Measurements from ENCODE around the gene EDN1. TPM values are rescaled to one million over a fixed set of nuclear protein-coding genes. Genes with fewer than 3 reads are reported as not detected.

The EDN1 gene
- total and polyA plus RNA-seq, 2 of the 13 experiments (the other 11 are each of a cell fraction or from before 2014, with no cell fraction given): 0.15 to 1.2 TPM

DNA sequence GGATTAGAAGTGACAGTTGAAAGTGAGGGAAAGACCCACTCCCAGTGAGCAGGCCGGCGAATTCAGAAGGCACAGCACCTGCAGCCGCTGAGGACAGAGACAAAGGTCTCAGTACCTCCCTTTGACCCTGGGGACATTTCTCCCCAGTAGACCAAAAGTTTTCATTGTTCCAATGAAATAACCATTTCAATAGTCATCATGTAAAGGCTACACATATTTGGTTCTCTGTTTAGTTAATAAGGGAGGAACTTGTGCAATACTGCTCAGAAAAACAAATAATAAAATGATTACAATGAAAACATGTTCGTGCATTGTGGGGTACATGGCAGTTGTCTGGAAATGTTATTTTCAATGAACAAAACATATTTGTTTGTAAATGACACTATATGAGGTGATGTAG is 52.5 kb downstream of the EDN1 start:
- under 1% methylated on average over 4 of the region's 4 CpGs for WGBS (ENCODE audit: low lambda C conversion rate)
- H3K9ac ChIP-seq (ENCODE audit: insufficient read depth, low read depth, low read length): peak overlapping the region; percentile 14; the same call in 1 of the 2 replicates
- H3K79me2 ChIP-seq (ENCODE audit: insufficient read depth, low read length): no peaks in the 10 kb centered on the region
- in situ Hi-C loops (cut with HindIII; ENCODE audit: extremely low pct_ligation_motif_present, low pct_unique_long_range_greater_than_20kb) (no loop called here), intact Hi-C loops (cut with micrococcal nuclease; ENCODE audit: unreplicated experiment) (loop anchor here (2.0 kb wide), 1 partner anchor 18 kb away; no protein-coding TSS in a partner anchor)
- ChIA-PET POLR2A (interaction anchor here (1.0 to 2.3 kb wide), 6 partner anchors 11 to 48 kb away, joined by 3 to 17 read pairs (median 3); no protein-coding TSS in a partner anchor), CTCF (ENCODE audit: low intra/inter-chr PET ratio, low total read pairs) (no interaction called here)
- peaks cover 72% of the 10 kb centered on the region for H3K4me1 ChIP-seq (ENCODE audit: insufficient read depth, low read length)
- H3K27me3 ChIP-seq (ENCODE audit: control insufficient read depth in 1 of 2, insufficient read depth in 2 of 2, low read length in 2 of 2): no peaks in the 10 kb centered on the region
- no TSS peak for BruUV-seq (replicated peaks)
- no peaks in the 10 kb centered on the region for H3K36me3 ChIP-seq (replicated peaks in 1 of 2; ENCODE audit: control insufficient read depth in 1 of 2, insufficient read depth in 2 of 2, low read length in 2 of 2)
- peak; percentile 62 for DNase-seq (ENCODE audit: low spot score)
- 0 out of 6 replicates have a peak overlapping the region, but pooled peaks of 1 of the 3 experiments have one; percentile 15 for H3K4me3 ChIP-seq (replicated peaks in 1 of 3; ENCODE audit: insufficient read depth in 1 of 3, low read depth in 2 of 3, low read length in 3 of 3)
- no peak for FAIRE-seq
- H3K9me3 ChIP-seq (ENCODE audit: low read length): no peaks in the 10 kb centered on the region
- no peaks in the 10 kb centered on the region for H4K20me1 ChIP-seq (ENCODE audit: insufficient read depth, low read length)
- H2AFZ ChIP-seq (ENCODE audit: low read length): no peak overlapping the region
- ATAC-seq: 0 out of 3 replicates have a peak, but pooled peaks have one; percentile 7
- peak overlapping the region; percentile 56 for H3K4me2 ChIP-seq (ENCODE audit: low read depth, low read length)
- H3K27ac ChIP-seq (ENCODE audit: extremely low read length, insufficient read depth, low read length): peak overlapping the region; percentile 41
- TF ChIP-seq, protein P1, sequence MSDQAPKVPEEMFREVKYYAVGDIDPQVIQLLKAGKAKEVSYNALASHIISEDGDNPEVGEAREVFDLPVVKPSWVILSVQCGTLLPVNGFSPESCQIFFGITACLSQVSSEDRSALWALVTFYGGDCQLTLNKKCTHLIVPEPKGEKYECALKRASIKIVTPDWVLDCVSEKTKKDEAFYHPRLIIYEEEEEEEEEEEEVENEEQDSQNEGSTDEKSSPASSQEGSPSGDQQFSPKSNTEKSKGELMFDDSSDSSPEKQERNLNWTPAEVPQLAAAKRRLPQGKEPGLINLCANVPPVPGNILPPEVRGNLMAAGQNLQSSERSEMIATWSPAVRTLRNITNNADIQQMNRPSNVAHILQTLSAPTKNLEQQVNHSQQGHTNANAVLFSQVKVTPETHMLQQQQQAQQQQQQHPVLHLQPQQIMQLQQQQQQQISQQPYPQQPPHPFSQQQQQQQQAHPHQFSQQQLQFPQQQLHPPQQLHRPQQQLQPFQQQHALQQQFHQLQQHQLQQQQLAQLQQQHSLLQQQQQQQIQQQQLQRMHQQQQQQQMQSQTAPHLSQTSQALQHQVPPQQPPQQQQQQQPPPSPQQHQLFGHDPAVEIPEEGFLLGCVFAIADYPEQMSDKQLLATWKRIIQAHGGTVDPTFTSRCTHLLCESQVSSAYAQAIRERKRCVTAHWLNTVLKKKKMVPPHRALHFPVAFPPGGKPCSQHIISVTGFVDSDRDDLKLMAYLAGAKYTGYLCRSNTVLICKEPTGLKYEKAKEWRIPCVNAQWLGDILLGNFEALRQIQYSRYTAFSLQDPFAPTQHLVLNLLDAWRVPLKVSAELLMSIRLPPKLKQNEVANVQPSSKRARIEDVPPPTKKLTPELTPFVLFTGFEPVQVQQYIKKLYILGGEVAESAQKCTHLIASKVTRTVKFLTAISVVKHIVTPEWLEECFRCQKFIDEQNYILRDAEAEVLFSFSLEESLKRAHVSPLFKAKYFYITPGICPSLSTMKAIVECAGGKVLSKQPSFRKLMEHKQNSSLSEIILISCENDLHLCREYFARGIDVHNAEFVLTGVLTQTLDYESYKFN (CRISPR knock-in tag; conservative IDR thresholded peaks at IDR 0.05): 0 out of 2 replicates have a peak, but pooled peaks have one; percentile 20
- TF ChIP-seq ZNF766 (CRISPR knock-in tag; IDR thresholded peaks at IDR 0.05; ENCODE audit: borderline replicate concordance): no peak
- TF ChIP-seq PPARG (CRISPR knock-in tag; conservative IDR thresholded peaks at IDR 0.05): peak; percentile 33; the same call in 1 of the 2 replicates
- no peak for TF ChIP-seq ZNF17 (CRISPR knock-in tag; IDR thresholded peaks at IDR 0.05)
- TF ChIP-seq NFKBIZ (CRISPR knock-in tag; IDR thresholded peaks at IDR 0.05): no peak
- TF ChIP-seq, protein P2, sequence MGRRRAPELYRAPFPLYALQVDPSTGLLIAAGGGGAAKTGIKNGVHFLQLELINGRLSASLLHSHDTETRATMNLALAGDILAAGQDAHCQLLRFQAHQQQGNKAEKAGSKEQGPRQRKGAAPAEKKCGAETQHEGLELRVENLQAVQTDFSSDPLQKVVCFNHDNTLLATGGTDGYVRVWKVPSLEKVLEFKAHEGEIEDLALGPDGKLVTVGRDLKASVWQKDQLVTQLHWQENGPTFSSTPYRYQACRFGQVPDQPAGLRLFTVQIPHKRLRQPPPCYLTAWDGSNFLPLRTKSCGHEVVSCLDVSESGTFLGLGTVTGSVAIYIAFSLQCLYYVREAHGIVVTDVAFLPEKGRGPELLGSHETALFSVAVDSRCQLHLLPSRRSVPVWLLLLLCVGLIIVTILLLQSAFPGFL (CRISPR knock-in tag; IDR thresholded peaks at IDR 0.05): no peak
- no peak for TF ChIP-seq BHLHE40 (IDR thresholded peaks at IDR 0.05; ENCODE audit: low read length)
- TF ChIP-seq, protein P3, sequence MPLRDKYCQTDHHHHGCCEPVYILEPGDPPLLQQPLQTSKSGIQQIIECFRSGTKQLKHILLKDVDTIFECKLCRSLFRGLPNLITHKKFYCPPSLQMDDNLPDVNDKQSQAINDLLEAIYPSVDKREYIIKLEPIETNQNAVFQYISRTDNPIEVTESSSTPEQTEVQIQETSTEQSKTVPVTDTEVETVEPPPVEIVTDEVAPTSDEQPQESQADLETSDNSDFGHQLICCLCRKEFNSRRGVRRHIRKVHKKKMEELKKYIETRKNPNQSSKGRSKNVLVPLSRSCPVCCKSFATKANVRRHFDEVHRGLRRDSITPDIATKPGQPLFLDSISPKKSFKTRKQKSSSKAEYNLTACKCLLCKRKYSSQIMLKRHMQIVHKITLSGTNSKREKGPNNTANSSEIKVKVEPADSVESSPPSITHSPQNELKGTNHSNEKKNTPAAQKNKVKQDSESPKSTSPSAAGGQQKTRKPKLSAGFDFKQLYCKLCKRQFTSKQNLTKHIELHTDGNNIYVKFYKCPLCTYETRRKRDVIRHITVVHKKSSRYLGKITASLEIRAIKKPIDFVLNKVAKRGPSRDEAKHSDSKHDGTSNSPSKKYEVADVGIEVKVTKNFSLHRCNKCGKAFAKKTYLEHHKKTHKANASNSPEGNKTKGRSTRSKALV (CRISPR knock-in tag; IDR thresholded peaks at IDR 0.05): no peak
- peak; percentile 76; the same call in 1 of the 2 replicates for TF ChIP-seq SOX5 (CRISPR knock-in tag; IDR thresholded peaks at IDR 0.05; ENCODE audit: borderline replicate concordance)
- TF ChIP-seq, protein P4, sequence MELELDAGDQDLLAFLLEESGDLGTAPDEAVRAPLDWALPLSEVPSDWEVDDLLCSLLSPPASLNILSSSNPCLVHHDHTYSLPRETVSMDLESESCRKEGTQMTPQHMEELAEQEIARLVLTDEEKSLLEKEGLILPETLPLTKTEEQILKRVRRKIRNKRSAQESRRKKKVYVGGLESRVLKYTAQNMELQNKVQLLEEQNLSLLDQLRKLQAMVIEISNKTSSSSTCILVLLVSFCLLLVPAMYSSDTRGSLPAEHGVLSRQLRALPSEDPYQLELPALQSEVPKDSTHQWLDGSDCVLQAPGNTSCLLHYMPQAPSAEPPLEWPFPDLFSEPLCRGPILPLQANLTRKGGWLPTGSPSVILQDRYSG (CRISPR knock-in tag; IDR thresholded peaks at IDR 0.05): no peak
- TF ChIP-seq FOXO1 (CRISPR knock-in tag; IDR thresholded peaks at IDR 0.05): no peak
- 0 out of 2 replicates have a peak, but pooled peaks have one; percentile 20 for TF ChIP-seq CEBPB (IDR thresholded peaks at IDR 0.05; ENCODE audit: borderline replicate concordance, low read depth, low read length)
- peak; percentile 37; the same call in 1 of the 2 replicates for TF ChIP-seq ERF (CRISPR knock-in tag; IDR thresholded peaks at IDR 0.05)
- TF ChIP-seq, protein P5, sequence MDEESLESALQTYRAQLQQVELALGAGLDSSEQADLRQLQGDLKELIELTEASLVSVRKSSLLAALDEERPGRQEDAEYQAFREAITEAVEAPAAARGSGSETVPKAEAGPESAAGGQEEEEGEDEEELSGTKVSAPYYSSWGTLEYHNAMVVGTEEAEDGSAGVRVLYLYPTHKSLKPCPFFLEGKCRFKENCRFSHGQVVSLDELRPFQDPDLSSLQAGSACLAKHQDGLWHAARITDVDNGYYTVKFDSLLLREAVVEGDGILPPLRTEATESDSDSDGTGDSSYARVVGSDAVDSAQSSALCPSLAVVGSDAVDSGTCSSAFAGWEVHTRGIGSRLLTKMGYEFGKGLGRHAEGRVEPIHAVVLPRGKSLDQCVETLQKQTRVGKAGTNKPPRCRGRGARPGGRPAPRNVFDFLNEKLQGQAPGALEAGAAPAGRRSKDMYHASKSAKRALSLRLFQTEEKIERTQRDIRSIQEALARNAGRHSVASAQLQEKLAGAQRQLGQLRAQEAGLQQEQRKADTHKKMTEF (CRISPR knock-in tag; IDR thresholded peaks at IDR 0.05): 0 out of 2 replicates have a peak, but pooled peaks have one; percentile 18
- 0 out of 2 replicates have a peak, but pooled peaks have one; percentile 14 for TF ChIP-seq ZNF644 (CRISPR knock-in tag; IDR thresholded peaks at IDR 0.05; ENCODE audit: low read depth)
- TF ChIP-seq REXO4 (CRISPR knock-in tag; IDR thresholded peaks at IDR 0.05; ENCODE audit: borderline replicate concordance): no peak
